GM18909 (cell line): ENCODE results near the gene ADNP.
"Not testable (repeated sequence)": the region's sequence is repeated elsewhere in the genome, so short reads cannot be mapped to it uniquely, and the experiment has no call there.

ENCODE experiments used
- ATAC-seq: cut with Tn5 transposase; IDR thresholded peaks from one replicate; pipeline ENCODE4 v1.9.1; 2021; ENCODE audit warnings: mild to moderate bottlenecking; ENCODE audit not compliant: unreplicated experiment, poor library complexity

Gene ADNP

DNA sequence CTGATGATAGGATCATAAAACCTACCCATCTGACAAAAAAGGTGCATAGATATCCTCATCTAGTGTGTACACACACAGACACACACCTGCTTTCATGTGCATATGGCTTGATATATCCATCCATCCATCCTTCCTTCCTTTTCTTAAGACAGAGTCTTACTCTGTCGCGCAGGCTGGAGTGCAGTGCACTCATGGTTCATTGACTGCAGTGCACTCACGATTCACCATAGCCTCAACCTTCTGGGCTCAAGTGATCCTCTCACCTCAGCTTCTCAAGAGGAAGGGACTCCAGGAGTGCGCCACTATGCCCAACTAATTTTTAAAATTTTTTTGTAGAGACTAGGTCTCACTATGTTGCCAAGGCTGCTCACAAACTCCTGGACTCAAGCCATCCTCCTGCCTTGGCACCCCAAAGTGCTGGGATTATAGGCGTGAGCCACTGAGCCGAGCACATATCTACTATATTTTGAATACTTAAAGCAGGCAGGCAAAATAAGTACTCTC is 27.1 kb downstream of the ADNP start:
- ATAC-seq, result no peak

DNA sequence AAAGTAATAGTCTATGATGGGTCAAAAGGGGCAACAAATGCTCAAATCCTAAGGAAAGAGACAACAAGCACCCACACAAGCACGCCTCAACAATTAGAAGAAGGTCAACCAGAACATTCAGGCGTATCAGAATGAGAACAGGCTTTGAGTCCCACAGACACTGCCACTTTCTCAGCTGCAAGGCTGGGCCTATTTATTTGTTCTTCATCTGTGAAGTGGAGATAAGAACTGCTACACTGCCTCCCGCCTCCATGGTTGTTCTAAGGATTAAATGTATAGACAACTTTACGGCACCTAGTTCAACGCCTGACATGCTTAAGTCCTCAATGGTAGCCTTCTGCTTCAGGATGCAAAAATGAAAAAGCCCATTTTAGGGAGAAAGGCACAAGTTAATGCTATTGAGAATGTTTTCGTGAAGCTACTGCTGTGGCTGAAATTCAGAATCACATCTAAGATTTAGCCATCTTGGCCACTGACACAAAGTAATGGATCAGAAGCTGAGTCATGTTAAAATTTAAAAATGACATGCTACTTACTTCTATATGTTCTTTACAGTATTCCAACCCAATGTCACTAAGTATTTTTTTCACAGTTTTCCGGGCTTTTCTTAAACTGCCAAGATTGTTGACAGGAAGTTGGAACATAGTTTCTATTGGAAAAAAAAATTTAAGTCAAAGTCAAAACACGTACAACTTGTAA is 27.7 kb downstream of the ADNP start:
- ATAC-seq, result no peak

DNA sequence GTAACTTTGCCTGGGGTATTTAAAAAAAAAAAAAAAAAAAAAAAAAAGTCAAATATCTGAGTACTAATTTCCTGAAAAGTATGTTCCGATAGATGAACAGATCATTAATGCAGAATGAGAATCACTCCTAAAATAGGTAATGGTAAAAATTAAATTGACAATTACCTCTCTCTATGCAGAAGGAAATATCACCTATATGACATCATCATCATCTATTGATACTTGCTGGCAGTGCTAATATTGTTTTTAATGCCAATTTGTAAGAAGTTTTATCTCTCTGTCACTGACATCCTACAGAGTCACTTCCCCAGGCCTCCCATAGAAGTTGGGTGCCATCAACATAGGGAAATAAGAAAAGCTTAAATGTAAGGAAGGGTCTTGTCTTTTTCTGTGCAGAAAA is 29.9 kb downstream of the ADNP start:
- no peak for ATAC-seq

DNA sequence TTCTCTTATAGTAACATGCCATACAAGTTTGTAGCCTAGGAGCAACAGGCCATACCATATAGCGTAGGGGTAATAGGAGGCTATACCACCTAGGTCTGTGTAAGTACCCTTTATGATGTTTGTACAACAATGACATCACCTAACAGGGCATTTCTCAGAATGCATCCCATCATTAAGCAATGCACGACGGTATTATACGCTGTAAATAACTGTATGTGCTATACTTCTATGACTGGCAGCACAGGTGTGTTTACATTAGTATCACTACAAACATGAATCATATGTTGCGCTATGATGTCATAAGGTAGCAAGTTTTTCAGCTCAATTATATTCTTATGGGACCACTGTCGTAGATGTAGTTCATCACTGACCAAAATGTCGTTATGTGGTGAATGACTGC is 31.0 kb downstream of the ADNP start:
- ATAC-seq, result no peak

DNA sequence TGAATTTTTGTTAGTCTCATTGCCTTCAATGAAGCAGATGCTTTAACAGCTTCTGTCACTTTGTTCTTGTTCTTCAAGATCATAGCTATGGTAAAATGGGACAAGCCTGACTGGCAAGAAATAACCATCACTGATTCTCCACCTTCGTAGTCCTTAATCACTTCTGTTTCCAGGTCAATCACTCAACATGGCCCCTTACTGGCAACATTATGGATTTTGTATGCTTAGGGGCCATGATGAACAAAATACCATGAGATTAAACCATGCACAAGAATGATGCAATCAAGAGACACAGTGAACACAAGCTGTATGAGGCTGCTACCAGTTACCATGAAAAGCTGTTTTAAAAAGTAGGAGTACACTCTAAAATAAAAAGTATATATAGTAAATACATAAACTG is 32.8 kb downstream of the ADNP start:
- ATAC-seq, result no peak

DNA sequence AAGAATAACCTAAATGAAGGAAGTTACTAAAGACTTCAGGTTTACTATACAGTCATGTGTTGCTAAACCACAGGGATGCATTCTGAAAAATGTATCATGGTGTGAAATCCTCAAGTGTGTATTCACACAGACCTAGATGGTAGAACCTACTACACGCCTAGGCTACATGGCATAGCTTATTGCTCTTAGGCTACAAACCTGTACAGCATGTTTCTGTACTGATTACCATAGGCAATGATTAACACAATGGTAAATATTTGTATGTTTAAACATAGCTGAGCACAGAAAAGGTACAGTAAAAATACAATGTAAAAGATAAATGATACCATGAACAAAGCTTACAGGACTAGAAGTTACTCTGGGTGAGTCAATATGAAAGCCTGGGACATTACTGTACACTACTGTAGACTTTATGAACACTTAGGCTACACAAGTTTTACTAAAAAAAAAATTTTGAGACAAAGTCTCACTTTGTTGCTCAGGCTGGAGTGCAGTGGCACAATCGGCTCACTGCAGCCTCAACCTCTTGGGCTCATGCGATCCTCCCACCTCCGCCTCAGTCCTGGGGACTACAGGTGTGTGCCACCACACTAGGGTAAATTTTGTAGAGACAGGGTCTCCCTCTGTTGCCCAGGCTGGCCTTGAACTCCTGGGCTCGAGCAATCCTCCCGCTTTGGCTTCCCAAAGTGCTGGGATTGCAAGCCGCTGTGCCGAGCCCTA is 36.0 kb downstream of the ADNP start:
- no peak for ATAC-seq

DNA sequence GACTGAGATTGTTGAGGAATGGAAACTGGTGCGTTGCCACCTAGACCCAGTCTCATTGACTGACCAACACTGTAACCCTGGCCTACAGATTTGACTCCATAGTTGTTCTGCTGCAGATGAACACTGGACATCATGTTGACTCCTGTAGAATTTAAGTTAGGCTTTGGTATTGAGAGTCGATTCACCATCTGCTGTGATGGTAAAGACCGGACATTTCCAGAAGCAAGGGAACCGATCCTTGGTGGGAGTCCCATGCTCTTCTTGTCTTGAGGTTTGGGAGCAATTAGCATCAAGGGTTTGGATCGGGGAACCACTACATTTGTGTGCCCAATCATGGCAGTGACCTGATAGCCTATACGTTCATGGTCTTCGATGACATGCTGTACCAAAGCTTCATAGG is 37.6 kb downstream of the ADNP start:
- ATAC-seq, result no peak

DNA sequence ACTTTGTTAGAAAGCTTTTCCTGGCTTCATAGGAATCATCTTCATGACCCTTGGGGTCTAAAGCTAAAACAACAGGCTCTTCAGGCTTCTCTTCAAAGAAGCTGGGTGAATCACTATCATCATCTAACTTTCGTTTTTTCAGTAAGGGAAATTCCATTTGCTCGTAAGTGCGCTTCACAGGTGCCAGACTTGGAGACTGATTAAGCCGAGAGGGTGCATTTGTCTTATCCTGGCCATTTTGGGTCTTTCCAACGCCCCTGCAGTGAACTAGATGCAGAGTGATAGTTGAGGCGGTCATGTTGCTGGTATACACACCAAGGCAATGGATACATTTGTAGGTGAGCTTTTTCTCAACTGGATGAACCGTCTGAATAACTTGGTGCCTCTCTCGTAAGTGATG is 38.8 kb downstream of the ADNP start:
- no peak for ATAC-seq

DNA sequence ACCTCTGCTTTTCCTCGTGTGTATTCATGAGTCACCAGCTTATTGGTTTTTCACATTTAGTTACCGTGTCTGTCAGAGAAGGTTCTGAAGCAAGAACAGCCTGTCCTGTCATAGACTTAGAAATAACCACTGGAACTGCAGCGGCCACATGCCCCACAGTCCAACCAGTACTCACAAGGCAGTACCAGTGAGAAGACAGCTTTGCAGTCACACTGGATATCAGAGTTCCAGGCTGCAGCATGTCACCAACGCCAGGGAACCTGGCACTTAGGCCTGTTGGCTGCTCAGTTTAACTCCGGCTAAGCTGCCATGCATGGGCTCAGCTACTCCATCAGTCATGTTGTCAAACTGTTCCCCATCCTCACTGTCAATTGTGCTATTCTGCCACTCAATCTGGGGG is 40.1 kb downstream of the ADNP start:
- ATAC-seq, result no peak

DNA sequence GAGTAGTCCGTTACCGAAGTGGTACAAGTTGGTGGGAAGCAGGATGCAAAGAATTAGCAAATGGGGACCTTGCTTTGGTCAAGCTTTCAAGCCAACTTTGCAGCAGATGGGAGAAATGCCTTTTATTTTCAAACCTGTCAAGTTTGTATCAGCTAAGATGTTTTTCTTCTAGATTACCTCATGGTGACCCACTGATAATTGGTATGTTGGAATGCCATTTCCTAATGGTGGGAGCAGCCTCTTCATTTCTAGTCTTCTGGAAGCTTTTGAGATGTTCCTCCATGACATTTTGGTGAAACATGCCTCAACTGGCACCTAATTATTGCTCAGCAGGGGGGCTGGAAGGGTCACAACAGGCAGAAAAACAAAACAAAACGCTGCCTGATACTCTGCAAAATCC is 43.7 kb downstream of the ADNP start:
- no peak for ATAC-seq

DNA sequence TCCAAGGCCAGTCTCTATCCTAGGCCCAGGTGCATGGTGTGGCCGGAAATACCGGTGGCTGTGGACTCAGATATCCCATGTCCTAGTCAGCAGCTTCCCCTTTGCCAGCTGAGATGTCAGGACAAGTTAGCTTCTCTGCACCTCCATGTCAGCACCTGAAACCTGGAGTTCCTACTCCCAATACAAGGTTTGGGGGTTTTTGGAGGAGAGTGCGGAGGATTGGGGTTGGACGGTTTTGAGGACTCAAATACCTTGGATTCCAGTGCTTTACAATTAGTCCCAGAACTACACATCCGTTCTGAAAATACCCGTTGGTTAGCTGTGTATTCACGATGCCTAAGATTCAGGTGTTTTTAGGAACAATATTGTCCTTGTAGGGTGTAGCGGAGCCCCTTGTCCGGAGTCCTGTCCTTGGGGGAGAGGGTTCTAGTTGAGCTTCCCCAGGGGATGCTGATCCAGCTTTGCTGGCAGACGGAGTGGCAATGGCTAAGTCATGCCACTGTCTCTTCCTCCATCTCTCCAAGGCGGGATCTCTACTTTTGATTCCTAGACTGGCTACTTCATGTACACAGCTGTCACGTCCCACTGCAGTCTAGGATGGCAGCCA is 45.0 kb downstream of the ADNP start:
- no peak for ATAC-seq

DNA sequence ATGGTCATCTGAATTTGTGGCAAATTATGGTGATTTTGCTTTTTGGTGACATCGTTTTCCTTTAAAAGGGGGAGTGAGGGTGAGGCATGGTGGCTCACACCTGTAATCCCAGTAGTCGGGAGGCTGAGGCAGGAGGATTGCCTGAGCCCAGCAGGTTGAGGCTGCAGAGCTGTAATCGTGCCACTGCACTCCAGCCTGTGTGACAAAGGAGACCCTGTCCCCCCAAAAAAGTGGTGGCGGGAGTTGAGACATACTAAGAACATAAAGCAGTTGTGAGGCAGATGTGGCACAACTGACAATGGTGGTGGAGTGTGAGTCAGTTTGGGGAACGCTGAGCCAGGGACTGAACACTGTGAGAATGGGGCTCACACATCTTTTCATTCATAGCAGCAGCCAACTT is 45.5 kb downstream of the ADNP start:
- no peak for ATAC-seq

DNA sequence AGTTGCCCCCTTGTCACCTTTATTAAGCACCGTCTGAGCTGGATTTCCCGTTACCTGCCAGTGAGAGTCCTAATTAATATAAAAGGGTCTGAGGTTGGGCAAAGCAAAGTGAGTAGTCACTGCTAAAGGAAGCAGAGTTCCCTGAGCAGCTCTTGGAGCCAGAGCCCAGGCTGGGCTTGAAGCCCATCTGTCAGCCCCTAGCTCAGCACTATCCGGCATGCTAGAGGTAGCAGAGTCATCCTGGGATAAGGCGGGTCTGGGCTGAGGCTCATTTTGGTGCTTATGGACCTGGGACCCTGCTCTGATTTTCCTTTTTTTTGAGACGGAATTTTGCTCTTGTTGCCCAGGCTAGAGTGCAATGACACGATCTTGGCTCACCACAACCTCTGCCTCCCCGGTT is 46.2 kb downstream of the ADNP start:
- ATAC-seq, result no peak

DNA sequence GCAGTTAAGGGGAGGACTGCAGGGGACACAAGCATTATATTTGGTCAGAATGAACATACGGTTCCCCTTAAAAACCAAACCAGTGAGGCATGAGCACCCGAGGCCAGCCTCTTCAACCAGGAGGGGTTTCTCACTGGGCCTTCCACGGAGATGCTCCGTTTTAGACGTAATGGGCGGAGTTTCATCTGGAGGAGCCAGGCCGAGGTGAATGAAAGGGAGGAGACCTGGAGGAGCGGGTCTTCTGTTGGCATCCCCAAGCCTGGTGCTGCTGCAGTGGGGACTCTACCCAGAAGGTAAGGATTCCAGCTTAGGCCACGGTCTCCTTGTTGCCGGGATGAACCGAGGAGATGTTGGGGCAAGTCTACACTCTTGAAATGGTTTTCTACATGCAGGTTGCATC is 47.4 kb downstream of the ADNP start:
- no peak for ATAC-seq

DNA sequence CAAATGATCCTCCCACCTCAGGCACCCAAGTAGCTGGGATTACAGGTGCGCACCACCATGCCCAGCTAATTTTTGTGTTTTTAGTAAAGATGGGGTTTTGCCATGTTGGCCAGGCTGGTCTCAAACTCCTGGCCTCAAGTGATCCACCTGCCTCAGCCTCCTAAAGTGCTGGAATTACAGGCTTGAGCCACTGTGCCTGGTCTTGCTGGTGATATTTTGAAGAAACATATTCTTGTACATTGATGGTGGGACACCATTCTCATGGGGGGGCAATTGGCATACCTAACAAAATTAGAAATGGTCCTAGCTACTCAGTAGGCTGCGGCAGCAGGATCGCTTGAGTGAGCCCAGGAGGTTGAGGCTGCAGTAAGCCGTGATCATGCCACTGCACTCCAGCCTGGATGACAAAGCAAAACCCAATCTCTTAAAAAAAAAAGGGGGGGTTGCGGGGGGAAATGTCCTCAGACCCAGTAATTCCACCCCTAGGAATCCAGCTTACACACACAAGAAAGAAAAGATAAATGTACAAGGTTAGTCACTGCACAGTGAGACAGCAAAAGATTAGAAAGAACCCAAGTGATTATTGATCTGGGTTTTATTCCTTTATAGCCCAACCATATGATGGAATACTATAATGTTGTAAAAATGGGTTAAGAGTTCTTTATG is 49.3 kb downstream of the ADNP start:
- ATAC-seq, result not testable (repeated sequence)

DNA sequence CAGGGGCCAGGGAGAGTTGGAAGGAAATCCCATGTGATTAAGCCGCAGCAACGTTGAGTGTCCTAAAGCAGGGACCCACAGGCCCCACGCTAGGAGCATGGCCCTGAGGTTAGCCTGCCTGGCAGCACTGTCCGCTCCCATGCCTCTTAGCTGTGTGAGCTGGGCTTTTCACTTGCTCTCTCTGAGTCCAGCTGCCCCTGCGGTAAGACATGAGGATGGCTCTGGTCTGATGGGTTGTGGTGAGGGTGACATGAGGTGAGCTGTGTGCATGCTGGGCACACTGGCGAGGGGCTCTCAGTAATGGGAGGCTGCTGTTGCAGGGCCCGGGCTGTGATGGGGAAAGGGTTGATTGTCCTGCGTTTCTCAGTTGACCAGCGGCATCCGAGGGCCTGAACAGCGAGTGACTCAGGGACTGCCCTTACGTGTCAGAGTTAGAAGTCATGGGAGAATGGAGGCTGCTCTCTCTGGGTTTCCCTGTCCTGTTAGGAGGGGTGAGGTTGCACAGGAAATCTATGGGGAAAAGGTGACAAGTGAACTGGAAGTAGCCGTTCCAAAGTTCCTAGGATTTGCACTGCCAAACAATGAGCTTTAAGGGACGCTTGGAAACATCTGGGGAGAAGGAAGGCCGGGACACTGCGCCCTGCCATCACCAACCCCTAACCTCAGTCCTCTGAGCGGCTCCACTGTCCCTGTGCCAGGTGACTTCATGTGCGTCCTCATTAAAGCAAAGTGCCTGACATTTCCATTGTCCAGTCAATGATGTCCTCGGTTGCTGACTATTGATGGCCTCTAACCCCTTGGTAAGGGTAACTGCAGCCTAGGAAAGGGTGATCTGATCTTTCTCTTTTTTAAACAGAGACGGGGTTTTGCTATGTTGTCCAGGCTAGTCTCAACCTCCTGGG is 51.3 kb downstream of the ADNP start:
- no peak for ATAC-seq

DNA sequence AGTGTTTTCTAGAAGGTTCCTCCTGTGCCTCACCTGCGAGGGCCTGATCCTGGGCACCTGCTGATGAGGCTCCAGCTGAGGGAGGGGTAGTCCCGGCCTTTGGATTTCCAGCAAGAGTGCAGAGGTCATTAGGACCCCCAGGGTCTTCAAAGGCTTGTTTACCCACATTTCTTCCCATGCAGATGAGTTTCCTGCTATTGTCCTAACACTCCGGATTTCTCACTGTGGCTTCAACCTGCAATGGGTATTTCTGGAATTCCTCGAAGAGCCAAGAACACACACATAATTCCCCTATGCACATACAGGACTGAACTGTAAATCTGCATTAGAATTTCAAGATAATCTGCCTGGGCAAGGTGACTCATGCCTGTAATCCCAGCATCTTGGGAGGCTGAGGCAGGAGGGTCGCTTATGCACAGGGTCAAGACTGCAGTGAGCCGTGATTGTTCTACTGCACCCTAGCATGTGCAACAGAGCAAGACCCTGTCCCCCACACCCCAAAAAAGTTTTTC is 53.9 kb downstream of the ADNP start:
- ATAC-seq, result no peak

DNA sequence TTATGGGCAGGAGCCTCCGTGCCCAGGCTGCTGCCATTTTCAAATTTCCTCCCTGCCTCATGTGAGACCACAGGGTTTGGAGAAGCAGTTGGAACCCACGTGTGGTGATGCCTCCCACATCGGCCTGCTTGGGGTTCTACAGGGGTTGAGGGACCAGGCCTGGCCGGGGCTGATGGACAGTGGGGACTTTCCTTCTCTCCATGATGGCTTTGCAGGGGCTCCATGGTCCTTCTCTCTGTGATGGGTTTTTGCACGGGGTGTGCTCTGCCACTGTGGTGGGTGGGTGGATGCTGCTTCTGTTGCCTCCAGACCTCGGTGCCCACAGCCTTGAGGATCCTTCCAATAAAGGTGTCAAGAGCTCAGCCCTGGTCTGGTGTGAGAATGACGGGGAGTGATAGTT is 54.4 kb downstream of the ADNP start:
- no peak for ATAC-seq

DNA sequence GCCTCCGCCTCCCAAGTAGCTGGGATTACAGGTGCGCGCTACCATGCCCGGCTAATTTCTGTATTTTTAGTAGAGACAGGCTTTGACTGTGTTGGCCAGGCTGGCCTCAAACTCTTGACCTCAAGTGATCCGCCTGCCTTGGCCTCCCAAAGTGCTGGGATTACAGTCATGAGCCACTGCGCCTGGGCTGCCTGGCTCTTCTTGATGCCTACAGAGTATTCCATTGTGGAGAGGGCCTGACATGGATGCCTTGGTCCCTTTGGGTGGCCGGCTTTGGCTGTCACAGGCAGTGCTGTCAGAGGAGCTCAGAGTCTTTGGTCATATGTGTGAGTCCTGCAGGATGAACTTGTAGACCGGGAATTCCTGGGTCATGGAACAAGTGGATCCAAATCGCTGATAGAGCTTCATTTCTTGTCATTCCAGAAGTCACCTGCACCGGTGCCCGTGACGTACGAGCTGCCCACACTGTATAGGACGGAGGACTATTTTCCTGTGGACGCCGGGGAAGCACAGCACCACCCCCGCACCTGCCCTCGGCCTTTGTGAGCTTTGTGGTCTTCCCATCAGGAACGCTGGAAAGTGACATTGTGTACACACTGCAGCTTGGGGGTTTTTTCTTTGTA is 55.1 kb downstream of the ADNP start:
- no peak for ATAC-seq
